Thoracic aorta (tissue), 2 donors: Measurements from ENCODE around the gene SLC6A6. TPM values are rescaled to one million over a fixed set of nuclear protein-coding genes. Genes with fewer than 3 reads are reported as not detected.

Experiments
- ATAC-seq: fragments of 150-250 bp; one replicate; pipeline ENCODE4 v1.8.0; 2017; ENCODE audit warnings: low read depth; ENCODE audit not compliant: insufficient number of reproducible peaks, low FRiP score
- DNase-seq: peaks from one replicate; pipeline ENCODE4 v3.0.0-alpha.2; 2020; ENCODE audit warnings: low spot score
- H3K27ac ChIP-seq, 2 donors: fragments of 200-600 bp; sonication (generic); 1 replicate in 1 of 2; 2 replicates in 1 of 2; pipeline ENCODE4 v1.5.1; 2016; ENCODE audit warnings: mild to moderate bottlenecking in 2 of 2, moderate library complexity in 2 of 2
- H3K27me3 ChIP-seq: fragments of 200-600 bp; sonication (generic); replicated peaks from 2 replicates; pipeline ENCODE4 v1.6.0; 2016; ENCODE audit warnings: mild to moderate bottlenecking; ENCODE audit not compliant: insufficient read depth
- H3K36me3 ChIP-seq: fragments of 200-600 bp; sonication (generic); one replicate; pipeline ENCODE4 v1.5.1; 2016
- H3K4me1 ChIP-seq, 2 donors: fragments of 200-600 bp; sonication (generic); 1 replicate in 1 of 2; 2 replicates in 1 of 2; pipeline versions ENCODE4 v1.5.1 to v1.6.0; 2016; ENCODE audit warnings: low read depth in 2 of 2, mild to moderate bottlenecking in 1 of 2; ENCODE audit not compliant: control insufficient read depth in 1 of 2
- H3K4me3 ChIP-seq: fragments of 200-600 bp; sonication (generic); 2 replicates; pipeline ENCODE4 v1.5.1; 2016; ENCODE audit warnings: mild to moderate bottlenecking
- H3K9me3 ChIP-seq: fragments of 200-600 bp; sonication (generic); 2 replicates; pipeline ENCODE4 v1.5.1; 2016
- CTCF ChIP-seq: fragments of 200-600 bp; sonication (generic); IDR thresholded peaks from one replicate; pipeline ENCODE4 v1.5.1; 2019; ENCODE audit warnings: antibody characterized with exemption
- total RNA-seq, 2 donors: library from RNA; depleted of rRNA; stranded (reverse); fragments of >200 nt; gene quantifications; one replicate each; pipeline versions ENCODE4 v1.1.0 to v1.2.3, GENCODE V29; 2016

Gene SLC6A6
- total RNA-seq, 2 donors from 2014 or later: 33.5 to 45.5 TPM

DNA sequence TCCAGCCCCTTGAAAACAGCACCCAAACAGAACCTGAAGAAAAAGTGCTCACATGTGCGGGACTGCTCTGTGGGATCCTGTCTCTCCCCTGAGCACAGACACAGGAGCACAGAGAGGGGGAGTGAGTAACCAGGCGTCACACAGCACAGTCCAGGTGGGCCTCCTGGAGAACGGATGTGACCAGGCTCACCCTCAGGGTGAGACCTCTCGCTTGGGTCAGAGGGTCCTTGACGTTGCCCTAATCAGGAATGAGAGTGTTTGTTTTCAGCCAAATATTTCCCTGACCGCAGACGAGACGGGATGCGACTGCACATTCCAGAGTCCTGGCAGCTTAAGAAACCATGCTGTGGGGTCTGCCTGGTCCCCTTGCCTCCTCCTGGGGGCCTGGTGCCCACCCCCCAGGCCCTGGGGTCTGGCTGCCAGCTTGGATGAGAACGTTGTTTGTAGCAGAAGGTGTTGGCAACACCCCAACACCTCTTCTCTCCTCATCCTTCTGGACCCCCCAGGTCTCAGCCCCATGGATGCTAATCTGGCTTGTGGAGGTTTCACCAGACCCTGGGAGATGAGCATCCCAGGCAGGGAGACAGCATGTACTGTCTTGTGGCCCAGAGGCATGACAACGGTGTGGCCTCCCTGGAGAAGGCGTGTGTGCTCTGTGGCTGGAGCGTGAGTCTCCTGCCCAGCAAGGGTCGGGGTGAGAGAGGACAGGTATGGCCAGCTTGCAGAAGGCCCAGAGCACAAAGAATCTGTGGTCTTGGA lies 42.1 kb upstream of the SLC6A6 start:
- no peak overlapping the region for H3K27ac ChIP-seq
- no peak overlapping the region for H3K4me3 ChIP-seq
- no peak for DNase-seq
- no peaks in the 10 kb centered on the region for H3K36me3 ChIP-seq
- no peak for ATAC-seq
- H3K4me1 ChIP-seq: no peaks in the 10 kb centered on the region
- no peak for TF ChIP-seq CTCF
- H3K27me3 ChIP-seq: no peaks in the 10 kb centered on the region
- no peaks in the 10 kb centered on the region for H3K9me3 ChIP-seq

- Histone ChIP-seq H3K9me3 (no peaks in the 10 kb centered on the region), H3K4me1 (no peaks in the 10 kb centered on the region), H3K36me3 (no peaks in the 10 kb centered on the region), H3K27me3 (no peaks in the 10 kb centered on the region), H3K27ac (no peak overlapping the region), H3K4me3 (no peak overlapping the region)
- no peak for DNase-seq
- TF ChIP-seq CTCF: no peak
- ATAC-seq: no peak
These were observed 41.2 kb upstream of the SLC6A6 start for GRCh38 chr3:14361068-14361677.

DNA sequence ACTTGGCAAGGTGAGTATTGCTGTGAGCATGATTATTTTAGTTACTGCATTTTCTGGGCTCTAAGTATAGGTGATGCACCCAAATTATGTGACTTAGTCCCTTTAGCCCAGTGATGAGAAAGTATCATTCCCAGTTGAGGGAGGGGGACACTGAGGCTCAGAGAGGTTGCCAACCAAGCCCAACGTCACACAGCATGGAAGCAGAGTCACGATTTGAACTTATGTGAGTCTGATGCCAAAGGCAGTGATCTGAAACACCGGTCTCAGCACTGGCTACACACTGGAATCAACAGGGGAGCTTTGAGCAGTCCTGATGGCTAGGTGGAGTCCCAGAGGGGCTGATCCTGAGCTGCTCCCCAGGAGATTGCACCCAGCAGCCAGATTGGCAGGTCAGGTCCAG lies 39.5 kb upstream of the SLC6A6 start:
- TF ChIP-seq CTCF: no peak
- Histone ChIP-seq H3K4me1 (no peaks in the 10 kb centered on the region), H3K9me3 (no peaks in the 10 kb centered on the region), H3K27ac (no peak overlapping the region), H3K36me3 (no peaks in the 10 kb centered on the region), H3K27me3 (no peaks in the 10 kb centered on the region), H3K4me3 (no peak overlapping the region)
- DNase-seq (no peak), ATAC-seq (no peak)

GRCh38 chr3:14363379-14363778 lies 39.0 kb upstream of the SLC6A6 start:
- Histone ChIP-seq H3K4me1 (no peaks in the 10 kb centered on the region), H3K4me3 (no peak overlapping the region), H3K36me3 (no peaks in the 10 kb centered on the region), H3K9me3 (no peaks in the 10 kb centered on the region), H3K27ac (no peak overlapping the region), H3K27me3 (no peaks in the 10 kb centered on the region)
- no peak for TF ChIP-seq CTCF
- ATAC-seq (no peak), DNase-seq (no peak)

DNA sequence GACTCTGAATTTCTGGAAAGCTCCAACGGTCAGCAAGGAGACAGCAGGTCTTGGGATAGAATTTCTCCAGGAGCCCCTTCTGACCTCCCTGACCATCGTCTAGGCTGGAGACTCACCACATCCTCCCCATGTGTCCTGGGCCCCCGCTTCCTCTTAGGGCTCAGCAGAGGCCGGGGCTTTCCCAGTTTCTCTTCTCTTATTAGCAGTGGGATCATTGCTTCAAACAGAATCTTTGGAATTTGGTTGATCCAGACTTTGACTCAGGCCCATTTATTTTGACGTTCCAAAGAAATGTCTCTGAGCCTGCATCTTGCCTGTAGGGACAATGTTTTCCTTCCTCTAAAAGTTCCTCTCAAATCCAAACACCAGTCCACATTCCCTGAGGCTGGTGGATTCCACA lies 38.4 kb upstream of the SLC6A6 start:
- H3K9me3 ChIP-seq: no peaks in the 10 kb centered on the region
- TF ChIP-seq CTCF: no peak
- DNase-seq (no peak), ATAC-seq (no peak)
- H3K27me3 ChIP-seq: no peaks in the 10 kb centered on the region
- H3K27ac ChIP-seq: no peak overlapping the region
- no peaks in the 10 kb centered on the region for H3K4me1 ChIP-seq
- H3K36me3 ChIP-seq: no peaks in the 10 kb centered on the region
- no peak overlapping the region for H3K4me3 ChIP-seq
